PC-3 (cell line): ENCODE results near the gene NPRL2. TPM values are rescaled to one million over a fixed set of nuclear protein-coding genes. Genes with fewer than 3 reads are reported as not detected.

Experiments used
- ATAC-seq: fragments of 200-7000 bp; cut with Tn5 transposase; 2 replicates; pipeline ENCODE4 v1.9.1; 2020; ENCODE audit warnings: mild to moderate bottlenecking, moderate library complexity
- BruUV-seq: library from RNA; stranded (reverse); fragments of 400-500 nt; replicated peaks from 2 replicates; lab custom pipeline; 2021; lab: Mats Ljungman, UMichigan
- CTCF ChIA-PET: fragments of 300-600 bp; sonication (Branson Sonifier 250); formaldehyde crosslinking; loops from one replicate; lab custom pipeline; 2022; ENCODE audit warnings: antibody characterized with exemption; lab: Charles Lee
- POLR2A ChIA-PET: fragments of 300-600 bp; sonication (Branson Sonifier 250); formaldehyde crosslinking; loops from one replicate; lab custom pipeline; 2022; ENCODE audit warnings: antibody characterized with exemption; ENCODE audit not compliant: unreplicated experiment; lab: Charles Lee
- DNase-seq: peaks from one replicate; pipeline ENCODE4 v3.0.0-alpha.2; 2015
- H2AFZ ChIP-seq: fragments of 300-600 bp; sonication (generic); 2 replicates; pipeline ENCODE4 v1.6.0; 2016; ENCODE audit warnings: antibody characterized with exemption, low read length
- H3F3A ChIP-seq: fragments of 300-600 bp; sonication (generic); one replicate; pipeline ENCODE4 v1.6.0; 2017; ENCODE audit warnings: antibody characterized with exemption, low read length, control low read depth, mild to moderate bottlenecking; ENCODE audit not compliant: unreplicated experiment
- H3K27ac ChIP-seq: fragments of 300-600 bp; sonication (generic); 2 replicates; pipeline ENCODE4 v1.5.1; 2016; ENCODE audit warnings: mild to moderate bottlenecking, low read length
- H3K27me3 ChIP-seq: fragments of 300-600 bp; sonication (generic); 2 replicates; pipeline ENCODE4 v1.6.1; 2016; ENCODE audit warnings: low read length, mixed read lengths
- H3K36me3 ChIP-seq: fragments of 300-600 bp; sonication (generic); 2 replicates; pipeline ENCODE4 v1.6.1; 2016; ENCODE audit warnings: low read depth, mixed run types, low read length, mixed read lengths
- H3K4me1 ChIP-seq: fragments of 300-600 bp; sonication (generic); 2 replicates; pipeline ENCODE4 v1.5.1; 2016; ENCODE audit warnings: low read length; ENCODE audit not compliant: insufficient read depth
- H3K4me2 ChIP-seq: fragments of 300-600 bp; sonication (generic); 2 replicates; pipeline ENCODE4 v1.6.0; 2016; ENCODE audit warnings: low read length
- H3K4me3 ChIP-seq: fragments of 300-600 bp; sonication (generic); 2 replicates; pipeline ENCODE4 v1.5.1; 2016; ENCODE audit warnings: mild to moderate bottlenecking, low read length, mixed read lengths
- H3K79me2 ChIP-seq: fragments of 300-600 bp; sonication (generic); 2 replicates; pipeline ENCODE4 v1.6.1; 2017; ENCODE audit warnings: low read length, mixed read lengths
- H3K9ac ChIP-seq: fragments of 300-600 bp; sonication (generic); 2 replicates; pipeline ENCODE4 v1.6.0; 2016; ENCODE audit warnings: mild to moderate bottlenecking, low read length
- H3K9me2 ChIP-seq: fragments of 300-600 bp; sonication (generic); replicated peaks from 2 replicates; pipeline ENCODE4 v1.6.1; 2016; ENCODE audit warnings: mixed run types, low read length, mixed read lengths
- H3K9me3 ChIP-seq: fragments of 300-600 bp; sonication (generic); 2 replicates; pipeline ENCODE4 v1.6.1; 2016; ENCODE audit warnings: low read length, mixed read lengths
- H4K20me1 ChIP-seq: fragments of 300-600 bp; sonication (generic); 2 replicates; pipeline ENCODE4 v1.6.1; 2016; ENCODE audit warnings: low read length, mixed read lengths
- CTCF ChIP-seq: fragments of 300-600 bp; sonication (generic); conservative IDR thresholded peaks from 2 replicates; pipeline ENCODE4 v1.5.1; 2017; ENCODE audit warnings: antibody characterized with exemption, low read depth, mild to moderate bottlenecking, low read length
- EZH2 ChIP-seq: fragments of 300-600 bp; sonication (generic); IDR thresholded peaks from one replicate; pipeline ENCODE4 v1.6.1; 2017; ENCODE audit warnings: antibody characterized with exemption, mild to moderate bottlenecking, low read length; ENCODE audit not compliant: unreplicated experiment
- EZH2phosphoT487 ChIP-seq: fragments of 300-600 bp; sonication (generic); IDR thresholded peaks from 2 replicates; pipeline ENCODE4 v1.6.1; 2018; ENCODE audit warnings: mild to moderate bottlenecking, antibody characterized with exemption, low read length, borderline replicate concordance
- intact Hi-C: fragments of 100-400 bp; cut with micrococcal nuclease; formaldehyde crosslinking; loops from 2 replicates; pipeline ENCODE4 v1.9.0; 2023
- total RNA-seq: library from RNA; depleted of rRNA; stranded (reverse); fragments of >200 nt; gene quantifications from 2 replicates; pipeline ENCODE4 v1.2.3, GENCODE V29; 2014

Gene NPRL2
- total RNA-seq, 1 experiment from 2014 or later = 56.9 TPM

GRCh38 chr3:50350213-50350526 lies 405 bp downstream of the NPRL2 start:
- ATAC-seq = no peak

GRCh38 chr3:50347187-50347813 lies 3.3 kb downstream of the NPRL2 start:
- CTCF ChIA-PET = interaction anchor here (0.6 to 1.0 kb wide), 10 partner anchors 10 to 254 kb away, joined by 3 to 22 read pairs (median 9); partner anchors contain the start of gene TUSC2
- Histone ChIP-seq H2AFZ (no peak overlapping the region), H3K9ac (no peak overlapping the region), H3K9me2 (no peaks in the 10 kb centered on the region), H3K79me2 (peaks cover 32% of the 10 kb centered on the region), H3K4me2 (no peak overlapping the region), H3K4me1 (peaks cover 32% of the 10 kb centered on the region), H3K27ac (no peak overlapping the region), H3K27me3 (no peaks in the 10 kb centered on the region), H3F3A (peaks cover 4% of the 10 kb centered on the region), H3K9me3 (no peaks in the 10 kb centered on the region), H3K36me3 (no peaks in the 10 kb centered on the region; the same call in 1 of the 2 replicates), H4K20me1 (no peaks in the 10 kb centered on the region), H3K4me3 (no peak overlapping the region)
- POLR2A ChIA-PET = interaction anchor here (0.6 kb wide), 2 partner anchors 10 to 292 kb away, joined by 3 to 17 read pairs; no protein-coding TSS in a partner anchor
- BruUV-seq = no TSS peak
- DNase-seq = peak; percentile 89
- ATAC-seq = peak; percentile 44
- intact Hi-C loops = loop anchor here (1.0 kb wide), 1 partner anchor 195 kb away; no protein-coding TSS in a partner anchor
- peak; percentile 78 for TF ChIP-seq CTCF
- TF ChIP-seq EZH2 = no peak

More at GRCh38 chr3:50350213-50350526, 405 bp downstream of the NPRL2 start:
- BruUV-seq = TSS peak; percentile 53
- Histone ChIP-seq H3K9ac (peak overlapping the region; percentile 77), H4K20me1 (0 out of 2 replicates have a peak, but pooled peaks cover under 1% of the 10 kb centered on the region), H3K27ac (peak overlapping the region; percentile 70), H3K9me3 (no peaks in the 10 kb centered on the region), H3K4me2 (peak overlapping the region; percentile 95), H3K9me2 (no peaks in the 10 kb centered on the region), H3K79me2 (peaks cover 53% of the 10 kb centered on the region), H3K4me1 (peaks cover 41% of the 10 kb centered on the region), H3K4me3 (peak overlapping the region; percentile 84), H3K27me3 (no peaks in the 10 kb centered on the region), H3K36me3 (peaks cover 22% of the 10 kb centered on the region; the same call in 1 of the 2 replicates), H2AFZ (peak overlapping the region; percentile 90), H3F3A (peaks cover 4% of the 10 kb centered on the region)
- intact Hi-C loops = loop anchor here (5.0 kb wide), 2 partner anchors 262 to 1037 kb away; partner anchors contain the start of genes CISH and MANF
- CTCF ChIA-PET = interaction anchor here (0.5 to 0.6 kb wide), 2 partner anchors 11 to 13 kb away, joined by 4 to 5 read pairs; no protein-coding TSS in a partner anchor
- no peak for DNase-seq
- TF ChIP-seq CTCF = no peak
- TF ChIP-seq EZH2 = no peak
- no peak for TF ChIP-seq EZH2phosphoT487
- POLR2A ChIA-PET = interaction anchor here (0.6 to 1.2 kb wide), 3 partner anchors 13 to 1150 kb away, joined by 3 to 5 read pairs (median 4); partner anchors contain the start of gene DCAF1
